H7 (cell line): ENCODE measurements around the gene RBM17. TPM values are rescaled to one million over a fixed set of nuclear protein-coding genes. Genes with fewer than 3 reads are reported as not detected.
"Not testable (repeated sequence)": the region's sequence is repeated elsewhere in the genome, so short reads cannot be mapped to it uniquely, and the experiment has no call there.

Experiments used
- DNase-seq: peaks from one replicate; pipeline ENCODE4 v3.0.0; 2012
- H3K27me3 ChIP-seq: 2 replicates; pipeline ENCODE4 v1.6.0; 2011; ENCODE audit warnings: mild to moderate bottlenecking, low read length; ENCODE audit not compliant: control insufficient read depth, insufficient read depth
- H3K36me3 ChIP-seq: replicated peaks from 2 replicates; pipeline ENCODE4 v1.5.1; 2011; ENCODE audit warnings: low read length; ENCODE audit not compliant: control insufficient read depth, insufficient read depth
- H3K4me3 ChIP-seq: 2 replicates; pipeline ENCODE4 v1.5.1; 2011; ENCODE audit warnings: low read depth, mild to moderate bottlenecking, control low read depth, low read length, moderate library complexity; ENCODE audit not compliant: insufficient read depth
- total RNA-seq: library from RNA; depleted of rRNA; stranded (reverse); fragments of >200 nt; shearing (Covaris generic); gene quantifications from 2 replicates; pipeline ENCODE4 v1.2.3, GENCODE V29; 2014

RBM17 gene
- total RNA-seq, 1 experiment from 2014 or later = 41.9 TPM

- no peaks in the 10 kb centered on the region for H3K27me3 ChIP-seq
- no peak for DNase-seq
Measured at GRCh38 chr10:6052247-6053221, 36.3 kb upstream of the RBM17 start.

DNA sequence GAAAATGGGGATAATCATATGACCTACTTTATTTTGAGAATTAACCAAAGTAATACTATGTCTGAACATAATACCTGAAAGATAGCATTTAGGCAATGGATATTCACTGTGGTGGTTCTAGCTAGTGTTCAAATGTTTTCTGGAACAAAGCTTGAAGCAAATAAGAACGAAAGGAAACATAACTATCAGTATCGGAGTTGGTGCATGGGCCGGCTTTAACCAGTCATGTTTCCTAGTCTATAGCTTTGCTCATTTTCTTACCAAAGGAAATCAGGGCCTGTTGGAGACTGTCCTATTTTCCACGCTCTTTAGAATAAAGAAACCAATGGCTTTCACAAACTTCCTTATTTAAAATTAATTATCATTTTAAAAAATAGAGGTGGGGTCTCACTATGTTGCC is 35.5 kb upstream of the RBM17 start:
- no peak for DNase-seq
- H3K36me3 ChIP-seq = no peaks in the 10 kb centered on the region
- no peak overlapping the region for H3K4me3 ChIP-seq
- no peaks in the 10 kb centered on the region for H3K27me3 ChIP-seq

More at GRCh38 chr10:6052247-6053221, 36.3 kb upstream of the RBM17 start:
- Histone ChIP-seq H3K4me3 (no peak overlapping the region), H3K36me3 (no peaks in the 10 kb centered on the region)

- no peaks in the 10 kb centered on the region for H3K27me3 ChIP-seq
- H3K4me3 ChIP-seq = no peak overlapping the region
- no peak for DNase-seq
- H3K36me3 ChIP-seq = no peaks in the 10 kb centered on the region
Measured at GRCh38 chr10:6053816-6054631, 34.8 kb upstream of the RBM17 start.

- DNase-seq = no peak
Measured at GRCh38 chr10:6054884-6055283, 34.0 kb upstream of the RBM17 start.

DNA sequence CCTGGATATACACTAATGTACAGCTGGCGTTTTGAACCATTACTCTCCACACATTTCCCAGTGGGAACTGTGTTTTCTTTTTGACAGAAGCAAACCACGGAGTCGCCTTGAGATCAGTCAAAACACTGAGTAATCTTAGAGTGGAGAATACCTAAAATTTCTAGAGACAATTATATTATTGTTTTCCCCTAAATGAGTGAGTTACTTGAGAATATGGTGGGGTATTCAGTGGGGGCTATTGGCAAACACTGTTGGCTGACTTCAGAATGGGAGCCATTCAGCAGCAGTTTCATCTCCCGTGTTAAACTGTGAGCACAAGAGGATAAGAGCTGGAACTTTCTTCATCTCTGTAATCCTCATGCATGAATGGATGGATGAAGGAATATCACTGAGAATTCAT is 32.9 kb upstream of the RBM17 start:
- Histone ChIP-seq H3K36me3 (no peaks in the 10 kb centered on the region), H3K27me3 (no peaks in the 10 kb centered on the region), H3K4me3 (no peak overlapping the region)
- DNase-seq = no peak

More at GRCh38 chr10:6054884-6055283, 34.0 kb upstream of the RBM17 start:
- no peak overlapping the region for H3K4me3 ChIP-seq
- no peaks in the 10 kb centered on the region for H3K27me3 ChIP-seq
- H3K36me3 ChIP-seq = no peaks in the 10 kb centered on the region

- Histone ChIP-seq H3K27me3 (no peaks in the 10 kb centered on the region), H3K4me3 (no peak overlapping the region), H3K36me3 (no peaks in the 10 kb centered on the region)
- no peak for DNase-seq
Measured at GRCh38 chr10:6056411-6057135, 32.3 kb upstream of the RBM17 start.

GRCh38 chr10:6058682-6059475 is 30.0 kb upstream of the RBM17 start:
- Histone ChIP-seq H3K36me3 (no peaks in the 10 kb centered on the region), H3K4me3 (no peak overlapping the region), H3K27me3 (no peaks in the 10 kb centered on the region)
- DNase-seq = no peak

GRCh38 chr10:6059506-6059905 is 29.3 kb upstream of the RBM17 start:
- Histone ChIP-seq H3K4me3 (no peak overlapping the region), H3K36me3 (no peaks in the 10 kb centered on the region), H3K27me3 (no peaks in the 10 kb centered on the region)
- DNase-seq = no peak

- Histone ChIP-seq H3K27me3 (no peaks in the 10 kb centered on the region), H3K36me3 (no peaks in the 10 kb centered on the region), H3K4me3 (no peak overlapping the region)
- DNase-seq = no peak
Measured at GRCh38 chr10:6061056-6061455, 27.8 kb upstream of the RBM17 start.

GRCh38 chr10:6062101-6062771 is 26.6 kb upstream of the RBM17 start, which contains the start of gene IL2RA:
Gene IL2RA (minus strand): TSS chr10:6062367. CDS start chr10:6062151, 216 bp downstream.
- Histone ChIP-seq H3K4me3 (no peak within 1 kb of the TSS), H3K27me3 (no peaks in the 10 kb centered on the region), H3K36me3 (no peaks in the 10 kb centered on the region)
- DNase-seq = no peak

GRCh38 chr10:6064119-6064518 is 24.7 kb upstream of the RBM17 start:
- Histone ChIP-seq H3K4me3 (no peak overlapping the region), H3K36me3 (no peaks in the 10 kb centered on the region), H3K27me3 (no peaks in the 10 kb centered on the region)
- no peak for DNase-seq

DNA sequence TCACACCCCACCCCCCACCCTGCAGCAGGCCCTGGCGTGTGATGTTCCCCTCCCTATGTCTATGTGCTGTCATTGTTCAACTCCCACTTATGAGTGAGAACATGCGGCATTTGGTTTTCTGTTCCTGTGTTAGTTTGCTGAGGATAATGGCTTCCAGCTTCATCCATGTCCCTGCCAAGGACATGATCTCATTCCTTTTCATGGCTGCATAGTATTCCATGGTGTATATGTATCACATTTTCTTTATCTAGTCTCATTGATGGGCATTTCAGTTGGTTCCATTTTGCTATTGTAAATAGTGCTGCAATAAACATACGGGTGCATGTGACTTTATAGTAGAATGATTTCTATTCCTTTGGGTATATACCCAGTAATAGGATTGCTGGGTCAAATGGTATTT is 24.1 kb upstream of the RBM17 start:
- not testable (repeated sequence) for DNase-seq, H3K4me3 ChIP-seq, H3K27me3 ChIP-seq, H3K36me3 ChIP-seq

DNA sequence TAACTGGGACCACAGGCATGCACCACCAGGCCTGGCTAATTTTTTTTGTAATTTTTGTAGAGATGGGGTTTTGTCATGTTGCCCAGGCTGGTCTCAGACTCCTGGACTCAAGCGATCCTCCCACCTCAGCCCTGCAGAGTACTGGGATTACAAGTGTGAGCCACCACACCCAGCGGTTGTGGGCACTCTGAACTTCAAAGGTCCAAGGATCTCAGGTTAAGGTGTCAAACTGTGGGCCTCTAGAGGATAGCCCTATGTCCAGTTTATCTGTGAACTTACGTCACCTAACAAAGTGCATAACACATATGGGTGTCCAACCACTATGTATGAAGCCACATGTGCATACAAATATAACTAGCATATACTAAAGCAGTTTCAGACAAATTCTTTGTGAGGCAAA is 23.4 kb upstream of the RBM17 start:
- no peaks in the 10 kb centered on the region for H3K36me3 ChIP-seq
- no peak for DNase-seq
- H3K4me3 ChIP-seq = no peak overlapping the region
- H3K27me3 ChIP-seq = no peaks in the 10 kb centered on the region
